HG03025 (cell line): Measurements from ENCODE around the gene PLXNA1.

ENCODE experiments used
- ATAC-seq: cut with Tn5 transposase; IDR thresholded peaks from one replicate; pipeline ENCODE4 v1.9.1; 2021; ENCODE audit warnings: mild to moderate bottlenecking, moderate library complexity; ENCODE audit not compliant: unreplicated experiment, low FRiP score

PLXNA1 gene

GRCh38 chr3:126964950-126965349 lies 18.0 kb upstream of the PLXNA1 start:
- ATAC-seq = no peak

- ATAC-seq = no peak
These were observed 17.3 kb upstream of the PLXNA1 start for GRCh38 chr3:126965526-126966080.

GRCh38 chr3:126967386-126967785 lies 15.5 kb upstream of the PLXNA1 start:
- ATAC-seq = no peak

GRCh38 chr3:126968391-126969390 lies 14.2 kb upstream of the PLXNA1 start:
- ATAC-seq = no peak

GRCh38 chr3:126969586-126969985 lies 13.3 kb upstream of the PLXNA1 start:
- ATAC-seq = no peak

GRCh38 chr3:126970101-126970500 lies 12.8 kb upstream of the PLXNA1 start:
- ATAC-seq = no peak

GRCh38 chr3:126970921-126971320 lies 12.0 kb upstream of the PLXNA1 start:
- no peak for ATAC-seq

GRCh38 chr3:126971891-126972351 lies 11.0 kb upstream of the PLXNA1 start:
- ATAC-seq = no peak

GRCh38 chr3:126972866-126973265 lies 10.0 kb upstream of the PLXNA1 start:
- no peak for ATAC-seq

- no peak for ATAC-seq
These were observed 9.1 kb upstream of the PLXNA1 start for GRCh38 chr3:126973814-126974213.

GRCh38 chr3:126974756-126975155 lies 8.2 kb upstream of the PLXNA1 start:
- no peak for ATAC-seq

- no peak for ATAC-seq
These were observed 6.0 kb upstream of the PLXNA1 start for GRCh38 chr3:126976906-126977305.

- ATAC-seq = no peak
These were observed 5.1 kb upstream of the PLXNA1 start for GRCh38 chr3:126977821-126978220.

- ATAC-seq = no peak
These were observed 4.6 kb upstream of the PLXNA1 start for GRCh38 chr3:126978291-126978690.

GRCh38 chr3:126979046-126979628 lies 3.8 kb upstream of the PLXNA1 start:
- no peak for ATAC-seq

- no peak for ATAC-seq
These were observed 2.6 kb upstream of the PLXNA1 start for GRCh38 chr3:126980266-126980811.

- ATAC-seq = peak; percentile 13
These were observed 817 bp upstream of the PLXNA1 start for GRCh38 chr3:126982126-126982470.

GRCh38 chr3:126983276-126983652 lies 349 bp downstream of the PLXNA1 start:
- peak; percentile 16 for ATAC-seq

- ATAC-seq = no peak
These were observed 907 bp downstream of the PLXNA1 start for GRCh38 chr3:126983653-126984390.

- no peak for ATAC-seq
These were observed 1.6 kb downstream of the PLXNA1 start for GRCh38 chr3:126984391-126985131.
